HG03159 (cell line): ENCODE data around the gene CNNM2.

Source experiments
- ATAC-seq: cut with Tn5 transposase; IDR thresholded peaks from one replicate; pipeline ENCODE4 v1.9.1; 2021; ENCODE audit warnings: mild to moderate bottlenecking, moderate library complexity; ENCODE audit not compliant: unreplicated experiment

The CNNM2 gene

DNA sequence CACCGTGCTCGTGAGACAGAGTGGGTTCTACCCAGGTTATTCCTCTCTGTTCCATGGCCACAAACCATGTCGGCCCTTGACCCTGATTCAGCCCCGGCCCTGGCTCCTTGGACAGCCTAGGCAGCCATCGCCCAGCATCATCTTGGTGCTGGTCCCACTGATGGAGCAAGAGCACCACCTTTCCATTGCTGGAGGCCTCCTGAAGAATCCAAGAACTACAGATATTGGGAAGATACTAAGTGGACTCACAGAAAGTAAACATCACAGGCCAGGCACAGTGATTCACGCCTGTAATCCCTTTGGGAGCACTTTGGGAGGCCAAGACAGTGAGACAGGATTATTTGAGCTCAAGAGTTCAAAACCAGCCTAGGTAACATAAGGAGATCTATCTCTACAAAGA lies 149.9 kb downstream of the CNNM2 start:
- ATAC-seq = no peak

DNA sequence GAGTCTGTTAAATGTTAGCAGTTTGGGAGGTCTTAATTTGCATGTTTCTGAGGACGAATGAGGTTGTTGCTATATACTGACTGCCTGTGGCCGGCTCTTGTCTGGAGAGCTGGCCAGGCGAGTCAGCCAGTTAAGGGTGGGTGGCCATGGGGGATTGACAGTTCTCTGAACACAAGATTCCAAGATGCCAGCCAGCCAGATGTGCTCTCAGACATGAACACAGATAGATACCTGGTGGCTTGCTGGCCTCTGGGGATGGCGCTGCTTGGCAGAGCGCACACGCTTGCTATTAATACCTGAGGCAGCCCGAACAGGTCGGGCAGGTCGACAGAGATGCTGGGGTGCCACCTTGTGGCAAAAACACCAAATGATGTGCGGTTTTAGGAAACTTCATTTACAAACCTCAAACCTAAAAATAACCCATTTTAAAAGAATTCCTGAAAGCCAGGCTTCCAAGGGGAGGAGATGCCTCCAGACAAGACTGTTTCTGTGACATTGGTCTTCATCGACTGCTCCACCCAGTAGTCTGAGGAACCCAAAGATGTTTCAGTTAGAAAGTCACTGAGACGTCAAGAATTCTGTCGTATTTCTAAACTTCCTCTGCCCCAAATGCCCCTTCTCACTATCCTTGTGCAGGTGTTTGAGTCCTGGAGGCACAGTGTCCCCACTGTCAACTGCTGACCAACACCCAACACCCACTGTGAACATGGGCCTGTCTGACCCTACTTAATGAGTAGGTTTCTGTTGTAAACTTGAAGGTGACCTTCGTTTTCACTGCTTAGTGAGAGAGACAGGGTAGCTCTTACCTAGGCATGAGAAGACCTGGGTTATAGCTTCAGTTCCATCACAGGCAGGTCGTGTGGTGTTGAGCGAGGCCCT lies 151.6 kb downstream of the CNNM2 start:
- ATAC-seq = peak; percentile 62

DNA sequence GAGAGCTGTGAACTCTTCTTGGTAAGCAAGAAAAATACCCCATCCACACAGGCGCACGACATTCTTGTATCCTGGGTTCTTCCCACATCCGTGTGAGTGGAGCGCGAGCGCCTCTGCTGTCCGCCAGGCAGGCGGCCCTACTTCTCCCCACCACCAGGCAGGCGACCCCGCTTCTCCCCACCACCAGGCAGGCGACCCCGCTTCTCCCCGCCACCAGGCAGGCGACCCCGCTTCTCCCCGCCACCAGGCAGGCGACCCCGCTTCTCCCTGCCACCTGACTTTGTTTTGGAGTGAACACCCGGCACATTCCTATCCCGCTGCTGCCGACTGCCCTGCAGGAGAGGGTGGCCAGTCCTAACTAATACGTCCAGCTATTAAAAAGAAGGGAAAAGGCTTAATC lies 154.2 kb downstream of the CNNM2 start:
- ATAC-seq = no peak

DNA sequence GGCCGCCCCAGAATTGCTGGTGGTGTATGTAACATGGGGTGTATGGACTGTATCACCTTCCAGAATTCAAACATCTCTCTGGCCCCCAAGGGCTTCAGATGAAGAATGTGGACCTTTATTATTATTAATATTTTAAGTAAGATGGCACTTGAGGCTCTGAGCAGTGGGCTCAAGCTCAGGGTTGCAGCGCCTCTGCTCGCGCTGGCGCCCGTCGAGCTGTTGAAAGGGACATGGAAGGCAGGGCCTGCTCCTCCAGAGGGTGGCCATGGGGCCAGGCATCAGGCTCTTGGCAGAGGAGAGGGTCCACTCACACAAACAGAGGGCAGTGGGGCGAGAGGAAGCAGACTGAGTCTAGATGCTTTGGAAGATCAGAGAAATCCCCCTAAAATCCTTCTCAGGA lies 154.8 kb downstream of the CNNM2 start:
- ATAC-seq = no peak

DNA sequence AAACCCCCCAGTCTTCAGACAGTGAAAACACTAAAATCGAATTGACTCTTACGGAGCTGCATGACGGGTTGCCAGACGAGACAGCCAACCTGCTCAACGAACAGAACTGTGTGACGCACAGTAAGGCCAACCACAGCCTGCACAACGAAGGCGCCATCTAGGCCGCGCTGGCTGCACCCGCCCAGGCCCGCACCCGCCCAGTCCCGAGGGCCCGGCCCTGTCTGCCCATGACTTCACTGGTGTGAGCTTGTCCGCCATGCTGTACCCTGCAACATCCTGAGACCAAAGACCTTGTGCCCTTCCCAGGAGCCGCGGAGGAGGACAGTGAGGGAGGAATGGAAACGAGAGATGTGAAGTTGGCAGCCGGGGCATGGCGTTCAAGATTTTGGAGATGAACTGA lies 158.9 kb downstream of the CNNM2 start:
- ATAC-seq = no peak

DNA sequence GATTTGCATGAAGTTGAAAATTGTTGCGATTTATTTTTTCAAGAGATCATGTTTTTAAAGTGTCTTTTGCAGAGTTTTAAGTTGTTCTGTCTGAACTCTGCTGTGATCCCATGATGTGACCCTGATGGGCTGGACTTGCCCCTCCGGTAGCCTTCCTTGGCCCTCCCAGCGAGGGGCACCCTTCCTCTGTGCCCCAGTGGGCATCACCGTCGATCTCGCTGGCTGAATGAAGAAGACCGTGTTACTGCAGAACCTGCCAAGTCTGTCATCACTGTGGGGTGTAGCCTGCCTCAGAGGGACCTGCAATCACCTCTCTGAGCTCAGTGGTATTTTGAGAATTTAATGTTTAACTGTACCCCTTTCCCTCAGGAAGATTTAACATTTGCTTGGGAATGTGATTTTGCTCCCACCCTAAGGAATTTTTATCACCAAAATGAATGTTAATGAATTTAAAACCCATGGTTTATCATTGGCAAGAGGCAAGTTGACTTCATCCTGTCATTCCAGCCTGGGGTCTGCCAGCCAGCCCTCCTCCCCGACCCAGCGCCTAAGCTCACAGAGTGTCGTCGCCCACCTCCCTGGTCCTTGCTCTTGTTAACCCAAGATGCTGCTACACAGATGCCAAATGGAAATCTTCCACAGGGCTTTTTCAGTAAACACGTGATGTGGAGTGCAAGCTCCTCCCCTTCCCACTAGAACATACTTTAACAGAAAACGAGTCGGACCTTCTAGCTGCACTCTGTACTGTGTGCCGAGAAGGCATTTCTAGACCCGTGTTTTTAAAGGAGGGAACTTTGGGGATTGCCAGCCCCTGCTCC lies 159.6 kb downstream of the CNNM2 start:
- no peak for ATAC-seq

DNA sequence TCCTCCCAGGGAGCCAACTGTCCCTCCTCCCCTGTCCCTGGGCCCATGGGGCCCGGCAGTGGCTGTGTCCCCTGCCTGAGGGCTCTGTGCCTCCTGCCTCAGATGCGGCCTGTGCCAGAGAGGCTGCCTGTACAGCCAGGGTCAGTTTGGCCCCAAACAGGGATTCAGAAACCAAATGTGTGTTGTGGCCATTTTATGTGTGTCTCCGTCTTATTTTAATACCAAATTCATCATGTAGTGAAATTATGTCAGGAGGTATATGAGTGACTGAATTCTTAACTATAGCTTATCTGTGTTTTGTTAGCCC lies 160.2 kb downstream of the CNNM2 start:
- no peak for ATAC-seq

DNA sequence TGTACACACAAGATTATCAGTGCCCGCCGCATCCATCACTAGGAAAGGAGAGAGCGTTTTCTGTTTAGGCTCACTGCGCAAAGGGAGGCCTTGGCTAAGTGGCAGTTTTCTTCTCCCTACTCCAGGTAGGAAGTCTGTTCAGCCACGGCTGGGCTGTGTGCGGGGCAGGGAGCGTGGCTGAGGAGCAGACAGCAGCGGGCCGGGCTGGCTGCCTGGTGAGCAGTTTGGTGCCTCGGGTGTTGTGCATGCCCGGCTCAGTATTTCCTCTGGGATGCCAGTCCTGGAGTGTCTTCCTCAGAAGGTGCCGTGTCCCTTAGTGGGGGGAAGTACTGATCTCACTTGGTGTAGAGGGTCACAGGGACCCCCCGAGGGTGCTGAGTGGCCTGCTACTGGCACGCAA lies 160.6 kb downstream of the CNNM2 start:
- ATAC-seq = no peak

DNA sequence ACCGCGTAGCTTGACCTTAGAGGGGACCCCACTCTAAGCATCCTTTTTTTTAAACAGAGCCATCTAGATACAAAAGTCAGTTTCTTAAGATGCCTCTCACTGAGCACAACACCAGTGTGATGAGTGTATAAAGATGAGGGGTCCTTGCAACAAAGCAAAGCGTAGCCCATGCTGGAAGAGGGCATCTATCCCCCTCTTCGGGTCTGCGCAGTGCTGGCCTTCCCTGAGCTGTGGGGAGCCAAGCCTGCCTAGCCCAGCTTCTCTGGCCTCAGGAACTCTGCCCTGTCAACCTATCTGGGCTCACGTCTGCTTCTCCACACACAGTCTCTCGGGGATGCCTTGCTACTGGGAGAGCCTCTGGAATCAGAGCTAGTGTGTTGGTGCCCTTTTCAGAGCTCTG lies 161.0 kb downstream of the CNNM2 start:
- no peak for ATAC-seq

DNA sequence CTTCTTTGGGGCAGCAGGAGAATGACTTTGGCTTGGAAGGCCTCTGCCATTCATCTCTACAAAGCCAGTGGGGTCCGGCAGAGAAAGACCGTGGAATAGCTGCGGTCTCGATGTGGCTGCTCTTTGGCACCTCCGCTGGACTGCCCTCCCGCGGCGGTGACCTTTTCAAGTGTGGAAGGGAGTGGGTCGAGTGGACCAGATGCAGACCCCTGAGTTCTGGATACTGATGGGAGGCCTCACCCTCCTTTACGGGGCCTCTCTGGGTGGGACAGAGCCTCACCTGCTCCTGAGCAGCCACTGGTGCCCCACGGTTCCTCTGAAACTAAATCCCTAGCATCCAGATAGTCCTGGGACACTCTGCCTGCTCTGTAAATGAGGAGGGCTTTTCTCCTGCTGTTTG lies 161.9 kb downstream of the CNNM2 start:
- no peak for ATAC-seq

DNA sequence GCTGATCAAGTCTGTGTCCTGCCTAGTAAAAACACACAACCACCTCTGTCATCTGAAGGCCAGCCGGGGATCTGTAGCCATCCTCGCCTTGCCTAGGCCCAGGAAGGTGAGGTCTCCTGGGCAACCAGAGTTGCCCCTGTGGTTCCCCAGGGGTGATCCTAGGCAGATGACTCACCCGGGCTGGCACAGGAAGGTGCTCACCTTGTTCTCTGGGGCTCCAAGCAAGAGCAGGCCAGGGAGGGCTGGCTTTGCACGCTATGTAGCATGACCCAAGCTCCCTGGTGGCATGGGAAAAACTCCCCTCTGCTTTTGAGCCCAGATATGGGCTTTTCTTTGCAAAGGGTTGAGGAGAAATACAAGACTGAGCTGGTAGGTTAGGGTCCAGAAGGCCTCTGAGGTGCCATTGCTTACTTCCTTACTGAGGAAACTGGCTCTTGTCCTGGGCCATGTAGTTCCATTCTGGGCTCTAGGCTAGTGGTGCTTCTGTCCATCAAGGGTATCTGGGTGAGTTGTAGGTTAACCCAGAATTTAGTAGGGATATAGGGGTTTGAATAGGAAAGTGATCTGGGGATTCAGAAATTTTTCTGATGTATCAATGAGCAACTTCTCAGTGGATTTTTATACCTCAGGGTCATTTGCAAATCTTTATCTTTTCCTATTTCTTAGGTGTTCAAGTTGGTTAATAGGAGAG lies 162.9 kb downstream of the CNNM2 start:
- no peak for ATAC-seq

DNA sequence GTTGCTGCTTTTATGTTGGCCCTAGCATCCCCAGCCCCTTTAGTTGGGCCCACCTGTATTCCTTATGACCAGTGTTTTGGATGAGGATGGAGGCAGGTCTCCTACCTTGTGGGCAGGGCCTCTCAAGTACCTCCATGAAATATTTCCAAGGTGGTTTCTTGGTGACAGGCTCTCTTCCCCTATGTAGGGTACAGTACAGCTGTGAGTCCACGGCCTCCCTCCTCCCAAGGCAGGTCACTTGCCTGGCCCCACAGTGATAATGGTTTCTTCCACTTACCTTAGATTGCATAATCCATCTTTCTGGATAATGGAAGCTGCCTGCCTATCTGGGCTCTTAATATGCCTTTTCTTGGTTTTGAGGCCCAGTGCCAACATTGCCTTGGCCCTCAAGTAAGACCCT lies 164.6 kb downstream of the CNNM2 start:
- no peak for ATAC-seq

DNA sequence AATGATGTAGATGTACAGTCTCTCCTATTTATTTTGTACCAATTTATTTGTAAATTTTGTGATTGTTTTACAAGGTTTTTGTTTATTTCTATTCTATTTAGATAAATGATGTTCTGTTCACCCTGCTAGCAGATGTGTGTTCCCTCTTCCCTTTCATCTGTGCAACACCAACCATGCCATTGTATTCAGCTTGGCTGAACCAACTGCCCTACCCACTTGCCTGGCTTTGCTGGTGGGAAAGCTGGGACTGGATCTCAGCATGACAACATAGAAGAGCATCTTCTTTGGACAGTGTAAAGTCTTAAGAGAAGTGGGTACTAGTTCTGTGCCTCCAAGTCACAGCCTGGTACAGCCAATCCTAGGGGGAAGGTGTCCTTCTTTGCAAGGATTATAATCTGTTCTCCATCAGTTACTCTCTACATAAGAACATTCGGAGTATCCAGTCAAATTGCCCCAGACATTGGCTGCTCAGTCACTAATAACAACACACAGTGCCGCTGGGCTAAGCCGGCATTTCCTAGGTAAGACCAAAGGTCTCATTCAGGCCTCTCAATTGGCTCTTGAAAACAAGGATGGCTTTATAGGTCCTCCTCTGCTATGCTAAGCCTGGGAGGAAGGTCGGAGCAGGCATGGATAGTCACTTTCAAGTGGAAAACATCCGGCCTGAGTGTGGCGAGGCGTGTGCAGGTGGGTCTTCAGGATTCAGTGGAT lies 165.3 kb downstream of the CNNM2 start:
- ATAC-seq = no peak

DNA sequence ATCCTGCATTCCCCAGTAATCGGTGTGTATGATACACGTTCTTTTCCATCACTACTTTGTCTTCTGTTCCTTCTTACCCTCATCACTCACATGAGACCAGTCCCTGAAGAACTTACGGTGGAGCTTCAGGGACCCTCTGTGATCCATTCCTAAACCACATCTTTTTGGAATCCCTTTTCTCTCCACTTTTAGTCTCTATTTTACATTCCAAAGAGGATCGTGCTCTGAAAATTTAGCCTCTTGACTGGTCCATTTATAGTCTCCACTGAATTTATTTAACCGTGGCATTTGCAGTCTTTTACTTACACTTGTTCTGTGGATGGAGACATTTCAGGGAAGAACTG lies 165.9 kb downstream of the CNNM2 start:
- no peak for ATAC-seq

DNA sequence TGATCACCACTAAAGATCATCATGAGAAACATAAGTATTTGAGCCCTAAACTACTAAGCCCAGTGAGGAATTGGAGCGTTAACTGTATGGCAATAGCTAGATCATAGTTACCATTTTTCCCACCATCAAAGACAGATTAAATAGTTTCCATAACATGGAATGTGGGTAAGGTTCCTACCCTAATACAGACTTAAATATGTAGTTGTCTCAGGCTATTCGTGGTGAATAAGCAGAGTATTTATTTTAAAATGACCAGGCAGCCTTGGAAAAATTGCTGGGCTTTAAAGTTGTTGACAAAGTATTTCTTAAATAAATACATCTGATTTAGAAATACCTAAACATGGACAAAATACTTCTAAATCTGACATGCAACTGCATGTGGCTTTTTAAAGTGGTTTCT lies 168.2 kb downstream of the CNNM2 start:
- no peak for ATAC-seq

DNA sequence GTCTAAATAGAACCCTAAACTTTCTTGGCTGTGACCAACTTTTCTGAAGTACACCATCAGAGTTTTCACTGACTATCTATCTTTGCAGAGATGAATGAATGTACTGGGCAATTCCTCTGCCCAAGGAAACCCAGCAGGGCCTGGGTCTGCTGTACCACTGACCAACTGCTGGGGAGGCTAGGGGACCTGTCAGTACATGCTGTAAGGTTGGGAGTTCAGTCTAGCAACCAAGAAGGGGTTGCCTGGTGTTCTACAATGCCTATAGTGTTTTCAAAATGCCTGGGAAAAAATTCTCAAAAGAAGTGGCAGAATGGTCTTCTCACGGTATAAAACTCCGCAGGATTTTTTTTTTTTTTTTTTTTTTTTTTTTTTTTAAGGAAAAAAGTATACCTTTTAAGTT lies 168.7 kb downstream of the CNNM2 start:
- no peak for ATAC-seq

DNA sequence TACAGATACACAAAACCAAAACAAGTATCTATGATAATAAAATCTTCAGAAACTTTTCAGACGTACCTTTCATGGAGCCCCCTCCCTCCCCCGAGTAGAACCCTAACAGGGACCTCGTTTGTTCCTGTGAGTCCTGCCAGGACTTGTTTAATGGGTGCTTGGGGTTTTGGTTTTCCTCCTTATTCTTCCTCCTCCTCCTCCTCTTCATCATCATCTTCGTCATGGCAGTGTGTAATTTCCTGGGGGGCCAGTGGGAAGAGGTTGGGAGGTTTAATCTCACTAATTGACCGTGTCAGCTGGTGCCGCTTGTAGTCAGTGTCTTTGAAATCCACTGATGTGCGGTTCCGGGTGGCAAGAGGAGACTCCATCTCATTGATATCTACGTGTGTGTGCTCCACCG lies 171.4 kb downstream of the CNNM2 start:
- no peak for ATAC-seq

DNA sequence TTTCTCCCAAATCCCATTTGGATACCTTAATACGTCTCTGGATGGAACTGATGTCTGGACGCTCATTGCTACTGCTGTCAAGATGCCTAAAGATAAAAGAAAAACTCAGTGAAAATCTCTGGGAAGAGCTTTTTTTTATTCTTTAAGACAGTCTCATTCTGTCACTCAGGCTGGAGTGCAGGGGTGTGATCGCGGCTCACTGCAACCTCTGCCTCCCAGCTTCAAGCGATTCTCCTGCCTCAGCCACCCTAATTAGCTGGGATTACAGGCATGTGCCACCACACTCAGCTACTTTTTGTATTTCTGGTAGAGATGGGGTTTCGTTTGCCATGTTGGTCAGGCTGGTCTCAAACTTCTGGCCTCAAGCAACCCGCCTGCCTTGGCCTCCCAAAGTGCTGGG lies 172.8 kb downstream of the CNNM2 start:
- ATAC-seq = no peak

DNA sequence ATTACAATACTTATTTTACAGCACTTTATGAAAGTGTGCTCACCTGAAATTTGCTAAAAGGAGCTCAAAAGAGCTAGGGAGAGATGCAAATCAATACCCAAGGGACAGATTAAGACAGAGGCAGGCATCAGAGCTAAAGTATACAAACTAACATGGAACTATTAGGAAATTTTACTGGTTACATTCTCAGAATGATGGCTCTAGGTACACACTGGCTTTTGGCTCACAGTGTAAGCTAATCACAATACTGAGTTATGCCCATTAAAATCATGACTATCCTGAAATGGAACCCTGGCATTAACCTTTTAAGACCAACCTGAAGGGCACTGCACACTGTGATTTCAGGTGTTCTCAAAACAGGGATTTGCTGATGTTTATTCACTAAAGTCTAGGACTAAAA lies 176.9 kb downstream of the CNNM2 start:
- ATAC-seq = no peak

DNA sequence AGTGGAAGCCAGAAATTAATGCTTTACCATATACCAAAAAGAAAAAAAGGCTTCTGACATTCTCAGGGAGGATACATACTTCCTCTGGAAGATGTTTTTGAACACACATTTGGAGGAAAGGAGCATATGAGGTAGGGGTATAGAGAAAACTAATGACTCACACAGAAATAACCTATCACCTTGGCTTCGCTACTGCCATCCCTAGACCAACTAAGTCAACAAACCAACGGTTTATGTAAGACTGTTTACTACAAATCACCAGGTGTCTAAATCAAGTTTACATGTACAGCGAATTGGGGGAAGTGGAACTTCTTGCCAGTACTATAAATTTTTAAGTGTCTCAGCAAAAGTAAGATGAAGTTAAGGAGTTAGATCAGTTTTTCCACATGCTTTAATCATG lies 178.0 kb downstream of the CNNM2 start:
- no peak for ATAC-seq

DNA sequence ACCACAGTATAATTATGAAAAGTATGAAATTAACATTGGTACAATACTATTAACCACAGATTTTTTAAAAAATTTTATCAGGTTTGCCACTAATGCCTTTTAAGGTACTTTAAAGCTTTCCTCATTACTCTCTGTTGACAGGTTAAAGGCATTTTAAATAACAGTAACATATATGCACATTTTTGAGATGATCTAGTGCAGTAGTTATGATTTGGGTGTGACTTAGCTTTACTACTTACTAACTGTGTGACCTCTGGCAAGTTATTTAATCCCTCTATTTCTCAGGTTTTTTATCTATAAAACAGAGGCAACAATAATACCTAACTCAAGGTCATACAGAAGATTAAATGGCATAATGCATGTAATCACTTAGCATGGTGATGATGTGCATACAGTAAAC lies 180.1 kb downstream of the CNNM2 start:
- ATAC-seq = no peak
